Measurements from ENCODE around the gene INMT.

INMT gene

DNA sequence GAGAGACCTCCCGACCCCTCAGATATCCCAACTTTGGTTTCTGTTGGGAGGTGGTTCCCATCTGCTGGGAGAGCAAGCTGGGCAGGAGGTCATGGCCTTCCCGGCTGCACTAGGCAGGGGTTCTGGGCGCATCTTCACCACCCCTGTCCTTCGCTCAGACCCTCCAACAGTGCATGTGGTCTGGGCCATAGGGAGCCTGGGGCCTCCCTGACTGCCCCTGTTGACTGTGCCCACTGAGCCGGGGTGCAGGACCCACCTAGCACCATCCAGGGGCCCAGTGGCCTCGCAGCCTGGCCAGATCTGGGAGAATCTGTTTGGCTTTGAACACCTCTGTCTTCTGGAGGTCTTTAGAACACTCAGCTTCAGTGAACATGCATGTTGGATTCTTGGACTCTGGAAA lies 18.7 kb upstream of the INMT start:
- Histone ChIP-seq H2BK12ac (ENCODE audit: low read length) (no peak overlapping the region), H2BK5ac (ENCODE audit: low read depth, low read length, poor library complexity) (no peak overlapping the region), H3K36me3 (ENCODE audit: control insufficient read depth in 1 of 2, insufficient read depth in 2 of 2, low read length in 2 of 2) (no peaks in the 10 kb centered on the region), H2BK120ac (ENCODE audit: insufficient read depth, low read length, poor library complexity) (no peak overlapping the region), H3K18ac (ENCODE audit: low read length) (no peak overlapping the region), H2AFZ (ENCODE audit: insufficient read depth, low read length, poor library complexity) (no peak overlapping the region), H4K91ac (ENCODE audit: low read depth, low read length) (no peak overlapping the region), H3K79me2 (ENCODE audit: control insufficient read depth, insufficient read depth, low read length, poor library complexity) (no peaks in the 10 kb centered on the region), H3K23ac (ENCODE audit: low read length) (no peak overlapping the region), H3K27me3 (ENCODE audit: insufficient read depth, low read length) (no peaks in the 10 kb centered on the region), H3K4me1 (ENCODE audit: control insufficient read depth in 1 of 2, insufficient read depth in 2 of 2, low read length in 2 of 2) (peaks cover 4 to 11% of the 10 kb centered on the region in 2 experiments), H3K4me2 (ENCODE audit: low read length) (no peak overlapping the region), H3K14ac (ENCODE audit: low read length) (no peak overlapping the region), H3K9me3 (ENCODE audit: insufficient read depth, low read depth, low read length) (peaks cover 3% of the 10 kb centered on the region), H3K79me1 (ENCODE audit: low read length) (no peaks in the 10 kb centered on the region), H3K4ac (ENCODE audit: low read depth, low read length) (no peak overlapping the region), H3K27ac (ENCODE audit: low read depth, low read length) (no peak overlapping the region), H4K12ac (ENCODE audit: low read depth, low read length) (no peak overlapping the region), H3K4me3 (ENCODE audit: low read depth, low read length) (no peak overlapping the region), H2AK5ac (ENCODE audit: low read length) (no peak overlapping the region), H4K8ac (ENCODE audit: low read depth, low read length) (no peak overlapping the region), H3K9ac (ENCODE audit: low read length) (no peak overlapping the region)
- no peak for DNase-seq
- no CpG with 5 or more reads among the region's 6 CpGs for WGBS (ENCODE audit: extremely low coverage, insufficient coverage, insufficient read length)

DNA sequence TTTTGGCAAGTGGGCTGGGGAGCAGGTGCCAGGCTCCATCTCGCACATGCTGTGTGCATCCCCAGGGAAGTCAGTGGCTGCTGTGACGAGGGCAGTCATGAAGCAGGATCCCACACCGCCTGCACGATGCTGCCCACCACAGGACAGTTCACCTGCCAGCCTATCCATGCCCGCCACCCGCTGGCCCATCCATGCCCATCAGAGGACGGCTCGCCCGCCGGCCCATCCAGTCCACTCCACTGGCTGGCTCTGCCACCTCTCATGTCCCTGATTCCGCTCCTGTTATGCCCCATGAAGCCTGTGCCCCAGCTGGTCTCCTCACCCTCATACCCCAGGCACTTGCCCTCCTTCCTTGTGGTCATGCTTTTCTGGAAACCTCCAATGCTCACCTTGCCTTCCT lies 18.2 kb upstream of the INMT start:
- Histone ChIP-seq H3K23ac (ENCODE audit: low read length) (no peak overlapping the region), H3K4me3 (ENCODE audit: low read depth, low read length) (no peak overlapping the region), H3K9me3 (ENCODE audit: insufficient read depth, low read depth, low read length) (peaks cover 3% of the 10 kb centered on the region), H3K14ac (ENCODE audit: low read length) (no peak overlapping the region), H3K4me1 (ENCODE audit: control insufficient read depth in 1 of 2, insufficient read depth in 2 of 2, low read length in 2 of 2) (peaks cover 4 to 11% of the 10 kb centered on the region in 2 experiments), H2BK5ac (ENCODE audit: low read depth, low read length, poor library complexity) (no peak overlapping the region), H3K79me2 (ENCODE audit: control insufficient read depth, insufficient read depth, low read length, poor library complexity) (no peaks in the 10 kb centered on the region), H3K36me3 (ENCODE audit: control insufficient read depth in 1 of 2, insufficient read depth in 2 of 2, low read length in 2 of 2) (no peaks in the 10 kb centered on the region), H3K18ac (ENCODE audit: low read length) (no peak overlapping the region), H3K4ac (ENCODE audit: low read depth, low read length) (no peak overlapping the region), H3K9ac (ENCODE audit: low read length) (no peak overlapping the region), H4K12ac (ENCODE audit: low read depth, low read length) (no peak overlapping the region), H4K91ac (ENCODE audit: low read depth, low read length) (no peak overlapping the region), H4K8ac (ENCODE audit: low read depth, low read length) (no peak overlapping the region), H3K79me1 (ENCODE audit: low read length) (no peaks in the 10 kb centered on the region), H2BK12ac (ENCODE audit: low read length) (no peak overlapping the region), H2AFZ (ENCODE audit: insufficient read depth, low read length, poor library complexity) (no peak overlapping the region), H2BK120ac (ENCODE audit: insufficient read depth, low read length, poor library complexity) (no peak overlapping the region), H3K27ac (ENCODE audit: low read depth, low read length) (no peak overlapping the region), H3K4me2 (ENCODE audit: low read length) (no peak overlapping the region), H2AK5ac (ENCODE audit: low read length) (no peak overlapping the region), H3K27me3 (ENCODE audit: insufficient read depth, low read length) (no peaks in the 10 kb centered on the region)
- WGBS (ENCODE audit: extremely low coverage, insufficient coverage, insufficient read length), result no CpG with 5 or more reads among the region's 11 CpGs
- DNase-seq, result no peak

DNA sequence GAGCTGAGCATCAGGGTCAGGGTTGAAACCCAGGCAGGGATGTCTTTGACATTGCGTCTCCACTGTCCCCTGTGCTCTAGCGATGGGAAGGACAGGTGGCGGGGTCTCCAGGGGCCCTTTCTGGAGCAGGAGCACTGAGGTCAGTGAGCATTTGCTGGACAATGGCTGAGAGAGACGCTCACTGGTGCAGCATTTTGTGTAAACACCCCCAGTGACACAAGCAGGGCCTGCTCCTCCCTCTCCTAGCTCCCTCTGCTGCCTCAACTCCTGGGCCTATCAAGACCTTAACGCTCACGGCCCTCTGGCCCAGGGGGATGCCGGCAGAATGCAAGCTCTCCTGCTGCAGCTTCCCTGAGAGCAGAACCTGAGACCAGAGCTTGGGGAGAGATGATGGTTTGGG lies 17.4 kb upstream of the INMT start:
- H3K9ac ChIP-seq (ENCODE audit: low read length), result no peak overlapping the region
- no peak overlapping the region for H4K8ac ChIP-seq (ENCODE audit: low read depth, low read length)
- no peak overlapping the region for H4K91ac ChIP-seq (ENCODE audit: low read depth, low read length)
- no peaks in the 10 kb centered on the region for H3K36me3 ChIP-seq (ENCODE audit: control insufficient read depth in 1 of 2, insufficient read depth in 2 of 2, low read length in 2 of 2)
- no peak overlapping the region for H3K27ac ChIP-seq (ENCODE audit: low read depth, low read length)
- H2BK5ac ChIP-seq (ENCODE audit: low read depth, low read length, poor library complexity), result no peak overlapping the region
- no peak overlapping the region for H2AFZ ChIP-seq (ENCODE audit: insufficient read depth, low read length, poor library complexity)
- no peak for DNase-seq
- no peak overlapping the region for H3K14ac ChIP-seq (ENCODE audit: low read length)
- no peak overlapping the region for H4K12ac ChIP-seq (ENCODE audit: low read depth, low read length)
- H3K23ac ChIP-seq (ENCODE audit: low read length), result no peak overlapping the region
- no peaks in the 10 kb centered on the region for H3K79me1 ChIP-seq (ENCODE audit: low read length)
- peaks cover 4 to 11% of the 10 kb centered on the region in 2 experiments for H3K4me1 ChIP-seq (ENCODE audit: control insufficient read depth in 1 of 2, insufficient read depth in 2 of 2, low read length in 2 of 2)
- WGBS (ENCODE audit: extremely low coverage, insufficient coverage, insufficient read length), result no CpG with 5 or more reads among the region's 7 CpGs
- no peak overlapping the region for H3K4ac ChIP-seq (ENCODE audit: low read depth, low read length)
- no peak overlapping the region for H3K18ac ChIP-seq (ENCODE audit: low read length)
- no peaks in the 10 kb centered on the region for H3K79me2 ChIP-seq (ENCODE audit: control insufficient read depth, insufficient read depth, low read length, poor library complexity)
- no peaks in the 10 kb centered on the region for H3K27me3 ChIP-seq (ENCODE audit: insufficient read depth, low read length)
- no peak overlapping the region for H3K4me3 ChIP-seq (ENCODE audit: low read depth, low read length)
- no peak overlapping the region for H2BK120ac ChIP-seq (ENCODE audit: insufficient read depth, low read length, poor library complexity)
- peaks cover 3% of the 10 kb centered on the region for H3K9me3 ChIP-seq (ENCODE audit: insufficient read depth, low read depth, low read length)
- no peak overlapping the region for H2AK5ac ChIP-seq (ENCODE audit: low read length)
- no peak overlapping the region for H2BK12ac ChIP-seq (ENCODE audit: low read length)
- no peak overlapping the region for H3K4me2 ChIP-seq (ENCODE audit: low read length)

DNA sequence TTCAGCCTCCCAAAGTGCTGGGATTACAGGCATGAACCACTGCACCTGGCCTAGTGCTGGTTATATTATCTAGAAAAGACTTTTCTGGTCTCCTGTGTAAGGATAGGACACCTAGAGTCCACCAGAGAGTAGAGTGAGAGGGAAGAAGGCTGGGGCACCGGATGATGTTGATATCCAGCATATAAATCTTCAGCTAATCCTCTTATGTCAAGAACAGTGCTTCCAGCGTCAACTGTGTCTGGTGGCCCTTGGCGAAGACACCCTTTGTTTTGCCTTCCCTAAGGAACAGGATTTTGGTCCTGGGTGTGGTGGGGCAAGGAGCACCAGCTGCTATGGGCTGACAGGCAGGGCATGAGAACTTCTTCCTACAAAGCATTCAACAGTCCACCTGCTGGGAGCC lies 16.3 kb upstream of the INMT start:
- Histone ChIP-seq H3K9ac (ENCODE audit: low read length) (no peak overlapping the region), H2BK120ac (ENCODE audit: insufficient read depth, low read length, poor library complexity) (no peak overlapping the region), H4K8ac (ENCODE audit: low read depth, low read length) (no peak overlapping the region), H2BK5ac (ENCODE audit: low read depth, low read length, poor library complexity) (no peak overlapping the region), H2BK12ac (ENCODE audit: low read length) (no peak overlapping the region), H2AK5ac (ENCODE audit: low read length) (no peak overlapping the region), H3K27ac (ENCODE audit: low read depth, low read length) (no peak overlapping the region), H3K4me2 (ENCODE audit: low read length) (no peak overlapping the region), H3K79me2 (ENCODE audit: control insufficient read depth, insufficient read depth, low read length, poor library complexity) (no peaks in the 10 kb centered on the region), H3K4ac (ENCODE audit: low read depth, low read length) (no peak overlapping the region), H3K23ac (ENCODE audit: low read length) (no peak overlapping the region), H3K18ac (ENCODE audit: low read length) (no peak overlapping the region), H3K79me1 (ENCODE audit: low read length) (no peaks in the 10 kb centered on the region), H3K9me3 (ENCODE audit: insufficient read depth, low read depth, low read length) (peaks cover 3% of the 10 kb centered on the region), H3K14ac (ENCODE audit: low read length) (no peak overlapping the region), H3K36me3 (ENCODE audit: control insufficient read depth in 1 of 2, insufficient read depth in 2 of 2, low read length in 2 of 2) (no peaks in the 10 kb centered on the region), H3K4me1 (ENCODE audit: control insufficient read depth in 1 of 2, insufficient read depth in 2 of 2, low read length in 2 of 2) (peaks cover 4 to 8% of the 10 kb centered on the region in 2 experiments), H2AFZ (ENCODE audit: insufficient read depth, low read length, poor library complexity) (no peak overlapping the region), H4K91ac (ENCODE audit: low read depth, low read length) (no peak overlapping the region), H4K12ac (ENCODE audit: low read depth, low read length) (no peak overlapping the region), H3K27me3 (ENCODE audit: insufficient read depth, low read length) (no peaks in the 10 kb centered on the region), H3K4me3 (ENCODE audit: low read depth, low read length) (no peak overlapping the region)
- no CpG with 5 or more reads among the region's 3 CpGs for WGBS (ENCODE audit: extremely low coverage, insufficient coverage, insufficient read length)
- no peak for DNase-seq

Measured in trophoblast cell (in vitro differentiated cells and primary cell).